HAP-1 (cell line): ENCODE results near the gene SRI.
A peak's percentile ranks its signal among the peaks of the same experiment; 100 is the strongest.

Experiments
- DNase-seq, 2 experiments: peaks; one replicate each; pipeline ENCODE4 v3.0.0-alpha.2; 2016 to 2020; ENCODE audit warnings: low spot score in 2 of 2
- H3K27me3 ChIP-seq: fragments of 250-450 bp; sonication (Bioruptor Pico); 2 replicates; pipeline ENCODE4 v1.5.1; 2020; ENCODE audit warnings: low read depth, mild to moderate bottlenecking, moderate library complexity
- H3K36me3 ChIP-seq: fragments of 250-450 bp; sonication (Bioruptor Pico); replicated peaks from 2 replicates; pipeline ENCODE4 v1.5.1; 2020; ENCODE audit warnings: mild to moderate bottlenecking
- H3K4me1 ChIP-seq: fragments of 250-450 bp; sonication (Bioruptor Pico); 2 replicates; pipeline ENCODE4 v1.5.1; 2020; ENCODE audit warnings: mild to moderate bottlenecking
- H3K4me3 ChIP-seq: fragments of 250-450 bp; sonication (Bioruptor Pico); 2 replicates; pipeline ENCODE4 v1.5.1; 2020; ENCODE audit warnings: mild to moderate bottlenecking, moderate library complexity
- H3K9me3 ChIP-seq: fragments of 250-450 bp; sonication (Bioruptor Pico); 2 replicates; pipeline ENCODE4 v1.5.1; 2020; ENCODE audit warnings: mild to moderate bottlenecking, moderate library complexity
- in situ Hi-C: fragments of 300-500 bp; cut with MboI; formaldehyde crosslinking; loops from 3 replicates; pipeline ENCODE4 v1.14.3; 2020; ENCODE audit warnings: low sequenced_read_pairs, inconsistent platforms, mixed read lengths

The SRI gene

GRCh38 chr7:88244258-88244657 is 24.4 kb upstream of the SRI start:
- H3K27me3 ChIP-seq: no peaks in the 10 kb centered on the region
- H3K4me1 ChIP-seq: peaks cover 4% of the 10 kb centered on the region
- DNase-seq: no peak
- no peak overlapping the region for H3K4me3 ChIP-seq
- H3K9me3 ChIP-seq: no peaks in the 10 kb centered on the region
- no peaks in the 10 kb centered on the region for H3K36me3 ChIP-seq
- in situ Hi-C loops: loop anchor here (25.0 kb wide), 1 partner anchor 293 kb away; no protein-coding TSS in a partner anchor

- Histone ChIP-seq H3K27me3 (no peaks in the 10 kb centered on the region), H3K4me3 (no peak overlapping the region), H3K4me1 (peaks cover 4% of the 10 kb centered on the region), H3K9me3 (no peaks in the 10 kb centered on the region), H3K36me3 (no peaks in the 10 kb centered on the region)
- in situ Hi-C loops: loop anchor here (25.0 kb wide), 1 partner anchor 294 kb away; no protein-coding TSS in a partner anchor
- peak; percentile 39 to 79 for DNase-seq
Measured at GRCh38 chr7:88243345-88243909, 23.6 kb upstream of the SRI start.

GRCh38 chr7:88239852-88240251 is 20.0 kb upstream of the SRI start:
- Histone ChIP-seq H3K4me1 (peaks cover 15% of the 10 kb centered on the region), H3K27me3 (no peaks in the 10 kb centered on the region; the same call in 1 of the 2 replicates), H3K36me3 (no peaks in the 10 kb centered on the region), H3K9me3 (no peaks in the 10 kb centered on the region), H3K4me3 (no peak overlapping the region)
- no peak for DNase-seq
- in situ Hi-C loops: loop anchor here (25.0 kb wide), 1 partner anchor 297 kb away; no protein-coding TSS in a partner anchor

- peaks cover 11% of the 10 kb centered on the region for H3K4me1 ChIP-seq
- H3K4me3 ChIP-seq: no peak overlapping the region
- no peaks in the 10 kb centered on the region for H3K36me3 ChIP-seq
- no peaks in the 10 kb centered on the region; the same call in 1 of the 2 replicates for H3K27me3 ChIP-seq
- in situ Hi-C loops: loop anchor here (25.0 kb wide), 1 partner anchor 303 kb away; no protein-coding TSS in a partner anchor
- no peak for DNase-seq
- H3K9me3 ChIP-seq: no peaks in the 10 kb centered on the region
Measured at GRCh38 chr7:88233828-88234227, 14.0 kb upstream of the SRI start.

GRCh38 chr7:88230646-88231045 is 10.8 kb upstream of the SRI start:
- H3K4me3 ChIP-seq: no peak overlapping the region
- in situ Hi-C loops: loop anchor here (25.0 kb wide), 1 partner anchor 307 kb away; no protein-coding TSS in a partner anchor
- no peaks in the 10 kb centered on the region for H3K9me3 ChIP-seq
- H3K4me1 ChIP-seq: peaks cover 3% of the 10 kb centered on the region; the same call in 1 of the 2 replicates
- DNase-seq: no peak
- no peaks in the 10 kb centered on the region; the same call in 1 of the 2 replicates for H3K27me3 ChIP-seq
- H3K36me3 ChIP-seq: no peaks in the 10 kb centered on the region

- no peaks in the 10 kb centered on the region for H3K27me3 ChIP-seq
- H3K36me3 ChIP-seq: no peaks in the 10 kb centered on the region
- H3K4me3 ChIP-seq: no peak overlapping the region
- no peaks in the 10 kb centered on the region for H3K9me3 ChIP-seq
- in situ Hi-C loops: loop anchor here (25.0 kb wide), 1 partner anchor 308 kb away; no protein-coding TSS in a partner anchor
- H3K4me1 ChIP-seq: no peaks in the 10 kb centered on the region
- no peak for DNase-seq
Measured at GRCh38 chr7:88229302-88229995, 9.6 kb upstream of the SRI start.

GRCh38 chr7:88226886-88227516 is 7.2 kb upstream of the SRI start:
- H3K4me3 ChIP-seq: no peak overlapping the region
- H3K36me3 ChIP-seq: no peaks in the 10 kb centered on the region
- no peaks in the 10 kb centered on the region for H3K9me3 ChIP-seq
- H3K4me1 ChIP-seq: no peaks in the 10 kb centered on the region
- in situ Hi-C loops: loop anchor here (25.0 kb wide), 1 partner anchor 310 kb away; no protein-coding TSS in a partner anchor
- no peak for DNase-seq
- no peaks in the 10 kb centered on the region for H3K27me3 ChIP-seq

GRCh38 chr7:88226201-88226600 is 6.4 kb upstream of the SRI start:
- Histone ChIP-seq H3K9me3 (no peaks in the 10 kb centered on the region), H3K4me3 (no peak overlapping the region), H3K36me3 (no peaks in the 10 kb centered on the region), H3K4me1 (peaks cover under 1% of the 10 kb centered on the region; the same call in 1 of the 2 replicates), H3K27me3 (no peaks in the 10 kb centered on the region)
- DNase-seq: no peak
- in situ Hi-C loops: loop anchor here (25.0 kb wide), 1 partner anchor 311 kb away; no protein-coding TSS in a partner anchor

GRCh38 chr7:88224601-88225275 is 4.9 kb upstream of the SRI start:
- no peaks in the 10 kb centered on the region for H3K9me3 ChIP-seq
- in situ Hi-C loops: loop anchor here (25.0 kb wide), 1 partner anchor 313 kb away; no protein-coding TSS in a partner anchor
- H3K36me3 ChIP-seq: no peaks in the 10 kb centered on the region
- no peak for DNase-seq
- no peaks in the 10 kb centered on the region for H3K27me3 ChIP-seq
- H3K4me3 ChIP-seq: no peak overlapping the region
- peaks cover 9% of the 10 kb centered on the region for H3K4me1 ChIP-seq

GRCh38 chr7:88223265-88223664 is 3.4 kb upstream of the SRI start:
- Histone ChIP-seq H3K9me3 (no peaks in the 10 kb centered on the region), H3K4me3 (no peak overlapping the region), H3K27me3 (no peaks in the 10 kb centered on the region), H3K36me3 (no peaks in the 10 kb centered on the region; the same call in 1 of the 2 replicates), H3K4me1 (peaks cover 11% of the 10 kb centered on the region)
- in situ Hi-C loops: no loop called here
- no peak for DNase-seq

GRCh38 chr7:88218836-88219605 is 817 bp downstream of the SRI start:
- DNase-seq: peak; percentile 65
- Histone ChIP-seq H3K27me3 (no peaks in the 10 kb centered on the region), H3K4me3 (peak overlapping the region; percentile 91), H3K9me3 (no peaks in the 10 kb centered on the region), H3K36me3 (peaks cover 28% of the 10 kb centered on the region), H3K4me1 (peaks cover 21% of the 10 kb centered on the region)
- in situ Hi-C loops: no loop called here

- Histone ChIP-seq H3K4me1 (peaks cover 21% of the 10 kb centered on the region), H3K9me3 (no peaks in the 10 kb centered on the region), H3K4me3 (peak overlapping the region; percentile 91), H3K27me3 (no peaks in the 10 kb centered on the region), H3K36me3 (peaks cover 32% of the 10 kb centered on the region)
- DNase-seq: no peak
- in situ Hi-C loops: no loop called here
Measured at GRCh38 chr7:88218429-88218745, 1.5 kb downstream of the SRI start.
